Stimulated activated CD4-positive, alpha-beta T cell treated with anti-CD3 and anti-CD28 coated beads, TNF-alpha, amount 100 ng/mL, for 1 hour (primary cell): Measurements from ENCODE around the gene PPP6R2.
"Not testable (repeated sequence)": the region's sequence is repeated elsewhere in the genome, so short reads cannot be mapped to it uniquely, and the experiment has no call there.

Source experiments
- DNase-seq, 3 donors: peaks; one replicate each; pipeline ENCODE4 v3.0.0-alpha.2; 2020; ENCODE audit warnings: low read depth in 3 of 3, low spot score in 1 of 3

PPP6R2 gene

GRCh38 chr22:50422961-50423815, 80.1 kb downstream of the PPP6R2 start:
- no peak for DNase-seq

- DNase-seq, result no peak
These were observed 80.8 kb downstream of the PPP6R2 start for GRCh38 chr22:50423956-50424355.

DNA sequence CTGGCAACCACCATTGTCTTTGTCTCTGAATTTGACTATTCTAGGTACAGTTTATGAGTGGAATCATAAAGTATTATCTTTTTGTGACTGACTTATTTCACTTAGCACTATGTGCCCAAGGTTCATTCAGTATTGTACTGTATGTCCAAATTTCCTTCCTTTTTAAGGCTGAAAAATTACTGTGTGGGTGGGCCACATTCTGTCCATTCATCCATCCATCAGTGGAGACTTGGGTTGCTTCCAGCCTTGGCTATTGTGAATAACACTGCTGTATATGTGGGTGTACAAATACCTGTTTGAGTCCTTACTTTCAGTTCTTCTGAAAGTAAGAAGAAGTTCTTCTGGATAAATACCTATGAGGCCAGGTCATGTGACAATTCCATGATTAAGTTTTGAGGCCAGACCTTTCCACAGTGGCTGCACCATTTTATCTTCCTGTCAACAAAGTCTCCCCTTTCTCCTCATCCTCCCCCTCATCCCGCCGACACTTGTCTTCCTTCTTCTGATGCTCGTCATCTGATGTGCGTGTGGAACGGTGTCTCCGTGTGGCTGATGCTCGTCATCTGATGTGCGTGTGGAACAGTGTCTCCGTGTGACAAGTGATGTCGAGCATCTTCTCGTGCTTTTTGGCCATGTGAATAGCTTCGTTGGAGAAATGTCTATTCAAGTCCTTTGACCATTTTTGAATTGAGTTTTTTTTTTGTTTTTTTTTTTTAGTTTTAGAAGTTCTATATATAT, 82.2 kb downstream of the PPP6R2 start:
- DNase-seq, result no peak

- no peak for DNase-seq
These were observed 89.2 kb downstream of the PPP6R2 start for GRCh38 chr22:50432131-50432876.

DNA sequence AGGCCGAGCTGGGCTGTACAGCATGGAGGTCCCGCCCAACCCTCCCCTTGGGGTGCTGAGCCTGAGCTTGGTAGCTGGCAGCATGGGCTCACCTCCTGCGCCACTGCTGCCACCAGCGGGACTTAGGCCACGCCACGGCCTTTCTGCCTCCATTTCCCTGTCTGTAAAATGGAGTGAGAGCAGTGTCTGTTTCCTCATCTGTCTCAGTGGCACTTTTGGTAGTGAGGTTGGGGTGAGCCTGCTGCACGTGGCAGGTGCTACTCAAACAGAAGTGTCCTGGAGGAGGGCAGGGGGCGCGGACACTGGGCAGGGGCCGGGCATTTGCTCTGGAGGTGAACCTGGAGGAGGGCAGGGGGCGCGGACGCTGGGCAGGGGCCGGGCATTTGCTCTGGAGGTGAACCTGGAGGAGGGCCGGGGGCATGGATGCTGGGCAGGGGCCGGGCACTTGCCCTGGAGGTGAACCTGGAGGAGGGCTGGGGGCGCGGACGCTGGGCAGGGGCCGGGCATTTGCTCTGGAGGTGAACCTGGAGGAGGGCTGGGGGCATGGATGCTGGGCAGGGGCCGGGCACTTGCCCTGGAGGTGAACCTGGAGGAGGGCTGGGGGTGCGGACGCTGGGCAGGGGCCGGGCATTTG, 89.9 kb downstream of the PPP6R2 start:
- DNase-seq, result not testable (repeated sequence)

DNA sequence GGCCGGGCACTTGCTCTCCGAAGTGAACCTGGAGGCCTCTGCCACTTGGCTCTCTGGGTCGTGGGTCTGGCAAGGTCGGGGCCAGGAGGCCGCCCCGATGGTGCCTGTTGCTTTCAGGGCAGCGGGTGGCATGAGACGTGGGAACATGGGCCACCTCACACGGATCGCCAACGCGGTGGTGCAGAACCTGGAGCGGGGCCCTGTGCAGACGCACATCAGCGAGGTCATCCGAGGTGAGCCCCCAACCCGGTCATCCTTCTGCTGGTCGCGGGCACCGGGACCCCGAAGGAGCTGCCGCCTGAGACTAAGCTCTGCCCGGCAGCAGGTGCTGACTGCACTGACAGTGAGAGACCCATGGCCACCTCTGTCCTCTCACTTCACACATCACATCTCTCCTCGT, 91.7 kb downstream of the PPP6R2 start:
- no peak for DNase-seq

GRCh38 chr22:50435291-50436014, 92.3 kb downstream of the PPP6R2 start:
- no peak for DNase-seq

DNA sequence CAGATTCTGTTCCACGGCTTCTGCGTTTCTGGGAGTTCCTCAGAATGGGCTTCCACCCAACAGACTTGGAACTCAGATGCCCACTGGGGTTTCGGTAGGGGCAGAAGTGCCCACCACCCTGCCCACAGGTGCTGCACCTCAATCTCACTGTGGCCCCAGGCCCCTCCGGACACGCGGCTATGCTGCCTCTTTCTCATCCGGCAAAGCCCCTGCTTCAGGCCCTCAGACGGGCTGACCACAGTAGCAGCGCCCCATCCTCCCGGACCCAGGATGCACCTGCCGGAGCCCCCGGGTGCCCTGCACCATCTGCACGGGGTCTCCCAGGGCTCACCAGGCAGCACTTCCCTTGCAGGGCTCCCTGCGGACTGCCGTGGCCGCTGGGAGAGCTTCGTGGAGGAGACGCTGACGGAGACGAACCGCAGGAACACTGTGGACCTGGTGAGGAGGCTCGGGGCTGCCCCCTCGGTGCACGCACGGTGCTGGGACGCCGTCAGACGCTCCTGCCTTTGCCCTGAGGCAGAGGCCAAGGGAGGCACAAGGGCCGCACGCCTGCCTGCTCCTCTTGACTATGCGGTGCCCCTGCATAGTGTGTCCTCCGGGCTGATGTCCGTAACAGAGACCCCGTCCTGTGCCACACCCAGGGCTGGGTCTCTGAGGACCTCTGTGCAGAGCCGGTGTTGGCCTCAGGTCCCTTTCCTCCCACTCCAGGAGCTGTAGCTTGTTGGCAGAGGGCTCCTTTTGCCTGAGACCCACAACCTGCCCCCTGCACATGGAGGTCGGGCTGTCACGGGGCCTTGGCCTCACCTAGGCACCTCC, 93.1 kb downstream of the PPP6R2 start:
- no peak for DNase-seq

DNA sequence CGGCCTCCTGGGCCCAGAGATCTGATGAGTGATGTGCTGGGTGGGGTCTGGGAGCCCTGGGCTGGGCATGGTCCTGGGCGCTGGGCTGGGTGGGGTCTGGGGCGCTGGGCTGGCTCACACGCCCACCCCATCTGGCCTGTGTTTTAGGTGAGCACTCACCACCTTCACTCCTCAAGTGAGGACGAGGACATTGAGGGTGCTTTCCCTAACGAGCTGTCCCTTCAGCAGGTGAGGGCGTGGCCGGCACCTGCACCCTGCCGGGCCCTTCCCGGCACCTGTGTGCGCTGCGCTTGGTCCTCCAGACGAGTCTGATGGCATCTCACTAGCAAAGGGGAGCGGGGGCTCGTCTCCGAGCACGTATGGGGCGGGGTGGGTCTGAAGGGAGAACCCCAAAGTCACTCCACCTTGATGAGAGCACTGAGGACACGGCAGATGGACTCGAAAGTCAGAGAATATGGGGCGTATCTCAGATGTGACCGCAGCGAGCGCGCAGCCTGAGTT, 93.8 kb downstream of the PPP6R2 start:
- DNase-seq, result no peak

DNA sequence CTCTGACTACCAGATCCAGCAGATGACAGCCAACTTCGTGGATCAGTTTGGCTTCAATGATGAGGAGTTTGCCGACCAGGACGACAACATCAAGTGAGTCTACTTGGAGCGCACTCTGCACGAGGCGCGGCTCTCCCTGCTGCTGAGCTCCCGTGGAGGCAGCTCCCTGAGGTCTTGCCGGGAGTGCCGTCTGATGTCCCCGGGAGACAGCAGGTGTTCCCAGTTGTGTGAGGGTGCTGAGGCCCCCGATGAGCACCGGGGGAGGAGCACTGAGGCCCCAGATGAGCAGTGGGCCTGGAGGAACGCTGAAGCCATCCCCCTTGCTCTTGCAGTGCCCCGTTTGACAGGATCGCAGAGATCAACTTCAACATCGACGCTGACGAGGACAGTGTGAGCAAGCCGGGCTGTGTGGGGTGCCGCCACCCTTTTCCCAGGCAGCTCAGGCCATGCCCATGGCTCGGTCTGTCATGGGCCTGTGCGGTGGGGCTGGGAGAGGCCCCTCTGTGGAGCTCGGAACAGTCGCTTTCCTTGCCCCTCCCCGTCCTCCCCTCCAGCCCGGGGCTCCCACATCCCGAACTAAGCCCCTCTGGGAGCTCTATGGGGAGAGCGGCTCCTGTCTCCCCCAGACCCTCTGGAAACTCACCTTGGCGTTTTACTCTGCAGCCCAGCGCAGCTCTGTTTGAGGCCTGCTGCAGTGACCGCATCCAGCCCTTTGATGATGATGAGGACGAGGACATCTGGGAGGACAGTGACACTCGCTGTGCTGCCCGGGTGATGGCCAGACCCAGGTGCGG, 94.6 kb downstream of the PPP6R2 start:
- DNase-seq, result no peak

DNA sequence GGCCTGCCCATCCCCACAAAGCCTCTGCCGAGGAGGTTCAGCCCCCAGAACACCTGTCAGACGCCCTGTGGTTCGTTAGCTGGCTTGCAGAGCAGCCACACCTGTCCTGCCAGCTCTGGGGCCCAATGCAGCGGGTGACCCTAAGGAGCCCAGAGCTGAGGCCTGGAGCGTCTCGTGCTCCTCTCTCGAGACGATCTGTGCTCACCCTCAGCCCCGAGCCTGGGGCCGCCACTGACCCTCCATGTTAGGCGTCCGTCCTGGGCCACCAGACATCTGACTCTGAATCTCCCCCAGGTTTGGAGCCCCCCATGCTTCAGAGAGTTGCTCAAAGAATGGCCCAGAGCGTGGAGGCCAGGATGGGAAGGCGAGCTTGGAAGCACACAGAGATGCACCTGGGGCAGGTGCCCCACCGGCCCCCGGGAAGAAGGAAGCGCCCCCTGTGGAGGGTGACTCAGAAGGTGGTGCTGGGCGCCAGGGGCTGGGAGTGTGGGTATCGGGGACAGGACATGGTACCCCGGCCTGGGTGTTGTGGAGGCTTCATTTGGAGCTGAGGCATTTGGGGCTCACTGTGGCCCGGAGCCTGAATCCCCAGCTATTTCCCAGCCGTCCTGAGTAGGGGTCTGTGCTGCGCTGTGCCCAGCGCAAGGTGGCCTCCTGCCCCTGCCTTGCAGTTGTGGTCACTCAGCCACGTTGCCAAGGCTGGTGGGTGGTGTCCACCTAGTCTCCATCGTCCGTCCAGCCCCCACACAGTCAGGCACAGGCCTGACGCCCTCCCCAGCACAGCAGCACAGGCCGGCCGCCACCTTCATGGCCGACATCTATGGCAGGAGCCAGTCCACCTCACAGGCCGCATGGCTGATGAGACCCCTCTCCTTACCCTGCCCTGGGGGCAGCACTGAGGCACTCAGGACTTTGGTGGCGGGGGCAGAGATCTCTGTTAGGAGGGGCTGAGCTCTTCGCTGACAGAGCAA, 95.5 kb downstream of the PPP6R2 start:
- DNase-seq, result no peak

GRCh38 chr22:50439314-50439870, 96.3 kb downstream of the PPP6R2 start:
- no peak for DNase-seq

- DNase-seq, result no peak
These were observed 96.8 kb downstream of the PPP6R2 start for GRCh38 chr22:50439871-50440331.

DNA sequence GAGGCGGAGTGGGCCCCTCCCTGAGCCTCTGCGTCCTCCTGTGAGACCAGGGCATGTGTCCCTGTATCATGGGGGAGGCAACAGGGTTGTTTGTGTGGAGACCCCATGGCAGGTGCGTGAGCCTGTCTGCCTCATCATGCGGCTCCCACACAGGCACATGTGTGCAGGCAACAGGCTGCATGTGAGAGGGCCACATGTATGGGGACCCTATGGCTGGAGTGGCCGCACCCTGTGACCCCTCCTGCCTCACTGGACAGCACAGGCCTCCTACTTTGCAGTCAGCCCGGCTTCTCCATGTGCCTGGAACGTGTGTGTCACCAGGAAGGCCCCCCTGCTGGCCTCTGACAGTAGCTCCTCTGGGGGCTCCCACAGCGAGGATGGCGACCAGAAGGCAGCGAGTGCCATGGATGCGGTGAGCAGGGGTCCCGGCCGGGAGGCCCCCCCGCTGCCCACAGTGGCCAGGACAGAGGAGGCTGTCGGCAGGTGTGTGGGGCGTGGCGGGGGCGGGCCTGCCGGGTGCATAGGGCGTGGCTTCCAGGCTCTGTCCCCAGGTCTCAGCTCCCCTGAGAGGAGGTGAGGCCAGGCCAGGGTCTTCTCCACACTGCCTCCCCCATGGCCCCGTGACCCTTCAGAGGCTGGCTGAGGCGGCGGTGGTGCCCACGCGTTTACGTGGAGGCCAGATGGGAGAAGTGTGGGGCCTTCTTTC, 97.6 kb downstream of the PPP6R2 start:
- DNase-seq, result no peak

GRCh38 chr22:50441428-50441993, 98.4 kb downstream of the PPP6R2 start:
- no peak for DNase-seq

- DNase-seq, result no peak
These were observed 100.1 kb downstream of the PPP6R2 start for GRCh38 chr22:50443197-50443596.
